Chondrocyte (in vitro differentiated cells): Measurements from ENCODE around the gene NDC80. TPM values are rescaled to one million over a fixed set of nuclear protein-coding genes. Genes with fewer than 3 reads are reported as not detected.

ENCODE experiments used
- DNase-seq: peaks from one replicate; pipeline ENCODE4 v3.0.0; 2021; ENCODE audit warnings: mixed read lengths, low spot score
- H3K27ac Mint-ChIP-seq: one replicate; pipeline ENCODE4 v1.8.0; 2021; ENCODE audit warnings: mild to moderate bottlenecking, moderate library complexity, mixed read lengths; ENCODE audit not compliant: unreplicated experiment
- H3K27me3 Mint-ChIP-seq: 2 replicates; pipeline ENCODE4 v1.8.0; 2021; ENCODE audit warnings: low read depth, mixed read lengths
- H3K36me3 Mint-ChIP-seq: 2 replicates; pipeline ENCODE4 v1.8.0; 2021; ENCODE audit warnings: low read depth, mixed read lengths
- H3K4me1 Mint-ChIP-seq: 2 replicates; pipeline ENCODE4 v1.8.0; 2021; ENCODE audit warnings: low read depth, mild to moderate bottlenecking, mixed read lengths
- H3K4me3 Mint-ChIP-seq: one replicate; pipeline ENCODE4 v1.8.0; 2021; ENCODE audit warnings: mild to moderate bottlenecking, moderate library complexity, mixed read lengths; ENCODE audit not compliant: unreplicated experiment
- H3K9me3 Mint-ChIP-seq: 2 replicates; pipeline ENCODE4 v1.8.0; 2021; ENCODE audit warnings: low read depth, mixed read lengths
- total RNA-seq: library from RNA; stranded (reverse); gene quantifications from 3 replicates; pipeline ENCODE4 v1.2.1, GENCODE V29; 2021
- TF ChIP-seq, protein P1 (sequence below): fragments of 200-600 bp; sonication (generic); IDR thresholded peaks from 2 replicates; pipeline ENCODE4 v1.5.0; 2021; ENCODE audit warnings: antibody characterized with exemption, mild to moderate bottlenecking, moderate library complexity

The NDC80 gene
- total RNA-seq, 1 donor from 2014 or later: 5.8 TPM

DNA sequence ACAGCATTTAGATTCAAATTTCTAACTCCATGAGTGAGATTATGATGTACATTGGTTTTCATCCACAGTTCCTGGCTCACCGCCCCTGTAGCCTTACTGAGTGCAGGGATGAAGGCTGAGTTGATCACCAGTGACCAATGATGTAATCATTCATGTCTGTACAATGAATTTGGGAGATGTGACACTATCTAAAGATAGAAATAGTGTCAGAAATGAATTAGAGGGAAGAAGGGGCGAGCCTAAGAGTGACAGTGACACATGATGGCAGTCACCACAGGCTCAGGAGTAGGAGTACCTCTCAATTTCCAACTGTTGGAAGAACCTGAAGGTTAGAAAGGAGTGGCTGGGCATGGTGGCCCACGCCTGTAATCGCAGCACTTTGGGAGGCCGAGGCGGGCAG lies 3.2 kb upstream of the NDC80 start:
- Mint-ChIP-seq H3K27ac (no peak overlapping the region), H3K36me3 (peaks cover 3% of the 10 kb centered on the region), H3K4me3 (no peak overlapping the region), H3K27me3 (no peaks in the 10 kb centered on the region), H3K9me3 (no peaks in the 10 kb centered on the region), H3K4me1 (peaks cover 32% of the 10 kb centered on the region)
- DNase-seq: no peak
- TF ChIP-seq, protein P1, sequence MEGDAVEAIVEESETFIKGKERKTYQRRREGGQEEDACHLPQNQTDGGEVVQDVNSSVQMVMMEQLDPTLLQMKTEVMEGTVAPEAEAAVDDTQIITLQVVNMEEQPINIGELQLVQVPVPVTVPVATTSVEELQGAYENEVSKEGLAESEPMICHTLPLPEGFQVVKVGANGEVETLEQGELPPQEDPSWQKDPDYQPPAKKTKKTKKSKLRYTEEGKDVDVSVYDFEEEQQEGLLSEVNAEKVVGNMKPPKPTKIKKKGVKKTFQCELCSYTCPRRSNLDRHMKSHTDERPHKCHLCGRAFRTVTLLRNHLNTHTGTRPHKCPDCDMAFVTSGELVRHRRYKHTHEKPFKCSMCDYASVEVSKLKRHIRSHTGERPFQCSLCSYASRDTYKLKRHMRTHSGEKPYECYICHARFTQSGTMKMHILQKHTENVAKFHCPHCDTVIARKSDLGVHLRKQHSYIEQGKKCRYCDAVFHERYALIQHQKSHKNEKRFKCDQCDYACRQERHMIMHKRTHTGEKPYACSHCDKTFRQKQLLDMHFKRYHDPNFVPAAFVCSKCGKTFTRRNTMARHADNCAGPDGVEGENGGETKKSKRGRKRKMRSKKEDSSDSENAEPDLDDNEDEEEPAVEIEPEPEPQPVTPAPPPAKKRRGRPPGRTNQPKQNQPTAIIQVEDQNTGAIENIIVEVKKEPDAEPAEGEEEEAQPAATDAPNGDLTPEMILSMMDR: no peak

DNA sequence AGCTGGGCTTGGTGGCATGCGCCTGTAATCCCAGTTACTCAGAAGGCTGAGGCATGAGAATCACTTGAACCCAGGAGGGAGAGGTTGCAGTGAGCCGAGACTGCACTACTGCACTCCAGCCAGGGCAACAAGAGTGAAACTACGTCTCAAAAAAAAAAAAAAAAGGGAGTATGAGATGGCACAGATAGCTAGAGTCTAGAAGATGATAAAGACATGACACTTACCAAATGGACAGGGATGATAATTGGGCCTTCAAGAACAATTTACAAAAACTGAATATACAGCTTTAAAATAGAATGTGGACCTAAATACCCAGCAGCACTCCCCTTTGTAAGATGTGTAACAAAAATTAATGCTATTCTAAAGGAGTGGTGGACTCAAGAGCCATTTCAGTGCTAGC lies 2.8 kb upstream of the NDC80 start:
- no peak for DNase-seq
- Mint-ChIP-seq H3K9me3 (no peaks in the 10 kb centered on the region), H3K36me3 (peaks cover 3% of the 10 kb centered on the region), H3K27ac (no peak overlapping the region), H3K4me1 (peaks cover 35% of the 10 kb centered on the region), H3K27me3 (no peaks in the 10 kb centered on the region), H3K4me3 (no peak overlapping the region)
- TF ChIP-seq, protein P1: no peak

GRCh38 chr18:2569338-2570207 lies 1.8 kb upstream of the NDC80 start:
- TF ChIP-seq, protein P1: no peak
- H3K36me3 Mint-ChIP-seq: peaks cover 3% of the 10 kb centered on the region
- no peaks in the 10 kb centered on the region for H3K27me3 Mint-ChIP-seq
- H3K27ac Mint-ChIP-seq: peak overlapping the region; percentile 24
- H3K9me3 Mint-ChIP-seq: no peaks in the 10 kb centered on the region
- H3K4me1 Mint-ChIP-seq: peaks cover 38% of the 10 kb centered on the region
- peak overlapping the region; percentile 97 for H3K4me3 Mint-ChIP-seq
- DNase-seq: no peak

GRCh38 chr18:2570772-2571199 lies 571 bp upstream of the NDC80 start:
- no peaks in the 10 kb centered on the region for H3K27me3 Mint-ChIP-seq
- peak; percentile 87 for DNase-seq
- H3K36me3 Mint-ChIP-seq: peaks cover 3% of the 10 kb centered on the region
- peak overlapping the region; percentile 99 for H3K27ac Mint-ChIP-seq
- peak overlapping the region; percentile 97 for H3K4me3 Mint-ChIP-seq
- H3K4me1 Mint-ChIP-seq: peaks cover 38% of the 10 kb centered on the region
- TF ChIP-seq, protein P1: peak; percentile 48
- no peaks in the 10 kb centered on the region for H3K9me3 Mint-ChIP-seq

DNA sequence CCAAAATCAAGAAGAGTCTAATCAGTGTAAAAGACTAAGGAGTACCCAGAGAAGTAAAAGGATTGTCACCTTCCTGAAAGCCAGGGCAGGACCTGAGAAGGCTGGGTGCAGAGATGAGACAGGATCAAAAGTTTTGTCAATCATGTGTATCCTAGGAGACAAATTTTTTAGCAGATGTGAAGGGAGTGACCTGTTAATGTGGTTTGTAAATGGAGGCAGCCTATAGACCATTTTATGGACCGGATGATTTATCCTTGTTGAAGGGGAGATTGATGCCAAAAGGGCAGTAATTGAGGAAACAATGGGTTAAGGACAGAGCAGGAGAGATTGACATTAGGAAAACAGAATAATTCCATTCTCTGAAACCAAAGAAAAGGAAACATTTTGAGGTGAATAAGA lies 813 bp downstream of the NDC80 start:
- peak overlapping the region; percentile 97 for H3K4me3 Mint-ChIP-seq
- TF ChIP-seq, protein P1: no peak

More for the DNA sequence above, 813 bp downstream of the NDC80 start:
- Mint-ChIP-seq H3K27me3 (no peaks in the 10 kb centered on the region), H3K4me1 (peaks cover 38% of the 10 kb centered on the region), H3K9me3 (no peaks in the 10 kb centered on the region), H3K36me3 (no peaks in the 10 kb centered on the region), H3K27ac (peak overlapping the region; percentile 99)
- DNase-seq: no peak
